ENCODE data around the gene ALPG. TPM values are rescaled to one million over a fixed set of nuclear protein-coding genes. Genes with fewer than 3 reads are reported as not detected.
"Not testable (repeated sequence)": the region's sequence is repeated elsewhere in the genome, so short reads cannot be mapped to it uniquely, and the experiment has no call there.

Gene ALPG
- total RNA-seq, 1 experiment from 2014 or later, result not detected

- DNase-seq (ENCODE audit: low read depth), result no peak
Measured at GRCh38 chr2:232418466-232419244, 12.0 kb downstream of the ALPG start.

DNA sequence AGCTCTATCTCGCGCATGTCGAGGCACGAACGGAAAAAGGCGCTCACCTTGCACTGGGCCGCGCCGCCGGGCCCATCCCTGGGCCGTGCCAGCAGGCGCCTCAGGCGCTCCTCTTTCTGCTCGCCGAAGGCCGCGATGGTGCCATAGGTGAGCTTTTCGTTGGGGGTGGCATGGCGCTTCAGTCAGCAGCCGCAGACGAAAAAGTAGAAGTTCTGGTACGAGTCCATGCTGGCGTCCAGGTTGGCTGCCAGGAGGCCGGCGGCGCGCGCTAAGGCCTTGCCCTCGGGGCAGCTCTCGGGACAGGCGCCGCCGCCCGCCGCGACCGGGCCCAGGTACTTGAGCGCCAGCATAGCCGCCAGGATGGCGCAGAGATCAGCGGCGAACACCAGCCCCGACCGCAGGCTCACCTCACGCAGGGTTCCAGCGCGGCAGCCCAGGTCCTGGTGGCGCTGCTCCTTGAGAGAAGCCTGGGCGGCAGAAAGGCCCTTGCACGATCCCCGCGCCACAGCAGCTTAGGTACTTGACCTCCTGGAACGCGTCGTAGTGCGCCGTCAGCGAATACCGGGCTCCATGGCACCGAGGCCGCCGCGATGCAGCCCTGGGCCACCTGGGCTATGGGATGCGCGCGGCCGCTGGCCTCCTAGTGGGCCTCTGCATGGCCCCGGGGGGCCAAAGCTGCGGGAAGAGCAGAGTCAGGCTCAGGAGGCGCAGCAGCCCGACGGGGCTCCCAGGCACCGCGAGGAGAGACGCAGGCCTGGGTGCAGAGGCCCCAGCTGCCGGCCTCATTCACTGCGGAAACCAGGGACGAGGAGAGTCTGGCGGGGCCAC, 12.8 kb downstream of the ALPG start:
- DNase-seq (ENCODE audit: low read depth), result no peak

- DNase-seq (ENCODE audit: low read depth), result no peak
Measured at GRCh38 chr2:232420073-232420454, 13.4 kb downstream of the ALPG start.

GRCh38 chr2:232420463-232421188, 14.0 kb downstream of the ALPG start:
- no peak for DNase-seq (ENCODE audit: low read depth)

- DNase-seq (ENCODE audit: low read depth), result no peak
Measured at GRCh38 chr2:232421189-232421785, 14.6 kb downstream of the ALPG start.

GRCh38 chr2:232422051-232422450, 15.4 kb downstream of the ALPG start:
- DNase-seq (ENCODE audit: low read depth), result no peak

DNA sequence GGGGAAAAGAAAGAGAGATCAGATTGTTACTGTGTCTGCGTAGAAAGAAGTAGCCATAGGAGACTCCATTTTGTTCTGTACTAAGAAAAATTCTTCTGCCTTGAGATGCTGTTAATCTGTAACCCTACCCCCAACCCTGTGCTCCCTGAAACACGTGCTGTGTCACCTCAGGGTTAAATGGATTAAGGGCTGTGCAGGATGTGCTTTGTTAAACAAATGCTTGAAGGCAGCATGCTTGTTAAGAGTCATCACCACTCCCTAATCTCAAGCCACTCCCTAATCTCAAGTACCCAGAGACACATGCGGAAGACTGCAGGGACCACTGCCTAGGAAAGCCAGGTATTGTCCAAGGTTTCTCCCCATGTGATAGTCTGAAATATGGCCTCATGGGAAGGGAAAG, 16.4 kb downstream of the ALPG start:
- DNase-seq (ENCODE audit: low read depth), result not testable (repeated sequence)

GRCh38 chr2:232423407-232423806, 16.8 kb downstream of the ALPG start:
- DNase-seq (ENCODE audit: low read depth), result not testable (repeated sequence)

GRCh38 chr2:232431705-232432590, 25.3 kb downstream of the ALPG start:
- DNase-seq (ENCODE audit: low read depth), result no peak

GRCh38 chr2:232432598-232433184, 26.0 kb downstream of the ALPG start:
- DNase-seq (ENCODE audit: low read depth), result no peak

GRCh38 chr2:232433622-232434021, 27.0 kb downstream of the ALPG start:
- not testable (repeated sequence) for DNase-seq (ENCODE audit: low read depth)

DNA sequence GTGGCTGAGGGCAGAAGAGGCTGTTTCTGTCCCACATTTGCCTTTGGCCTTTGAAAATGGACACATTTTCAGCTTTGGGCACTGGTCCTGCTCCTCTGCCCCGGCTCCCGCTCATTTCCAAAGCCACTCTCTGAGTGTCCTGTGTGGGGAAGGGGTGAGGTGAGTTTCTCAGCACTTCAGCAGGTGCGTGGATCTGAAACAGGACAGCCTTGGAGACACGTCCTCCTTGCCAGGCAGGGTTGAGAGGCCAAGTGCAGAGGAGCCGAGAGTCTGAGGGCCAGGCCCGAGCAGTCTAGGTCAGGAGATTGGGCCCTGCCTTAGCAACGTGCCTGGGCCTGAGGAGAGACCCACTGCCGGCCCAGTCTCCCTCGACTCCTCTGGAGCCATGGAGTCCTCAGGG, 27.4 kb downstream of the ALPG start:
- no peak for DNase-seq (ENCODE audit: low read depth)

DNA sequence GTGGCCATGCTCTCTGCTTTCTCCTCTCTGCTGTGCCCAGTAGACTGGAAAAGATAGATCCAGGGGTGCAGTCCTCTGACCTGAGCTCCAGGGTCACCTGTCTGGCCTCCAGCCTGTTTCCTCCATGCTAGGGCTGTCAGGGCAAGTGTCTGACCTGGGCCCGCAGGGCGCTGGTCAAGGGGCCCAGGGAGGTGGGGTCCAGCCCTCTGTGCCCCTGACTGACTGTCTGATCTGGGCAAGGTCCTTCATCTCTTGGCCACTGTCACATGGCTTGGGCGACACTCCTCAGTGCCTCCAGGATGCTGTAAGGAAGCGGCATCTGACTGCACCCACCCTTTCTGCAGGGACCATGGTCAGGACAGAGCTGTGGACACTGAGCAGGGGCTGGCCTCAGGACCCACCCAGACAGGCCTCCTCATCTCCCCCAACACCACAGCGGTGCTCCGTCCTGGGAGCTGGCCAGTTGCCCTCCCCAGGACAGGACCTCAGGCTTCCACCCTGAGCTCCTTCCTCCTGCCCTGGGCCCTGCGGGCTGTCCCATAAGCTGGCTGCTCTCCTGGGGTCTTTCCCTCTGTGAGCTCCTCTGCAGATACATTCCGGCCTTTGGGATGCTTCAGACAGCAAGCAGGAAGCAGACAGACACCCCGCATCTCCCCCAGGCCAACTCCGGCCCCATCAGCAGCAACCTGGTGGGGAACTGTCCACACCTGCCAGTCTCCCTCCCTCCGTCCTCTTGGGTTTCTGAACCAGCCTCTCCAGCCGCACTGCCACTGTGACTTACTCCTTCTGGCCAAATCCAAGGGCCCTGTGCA, 28.1 kb downstream of the ALPG start:
- no peak for DNase-seq (ENCODE audit: low read depth)

DNA sequence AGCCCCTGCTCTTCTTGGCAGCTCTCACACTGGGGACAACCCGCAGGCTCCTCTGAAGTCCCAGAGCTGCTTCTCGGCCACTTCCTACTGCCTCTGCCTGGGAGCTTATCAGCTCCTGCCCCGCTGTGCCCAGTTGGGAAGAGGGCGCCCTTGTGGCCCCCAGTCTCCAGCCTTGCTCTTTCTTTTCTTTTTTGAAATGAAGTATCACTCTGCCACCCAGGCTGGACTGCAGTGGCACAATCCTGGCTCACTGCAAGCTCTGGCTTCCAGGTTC, 28.7 kb downstream of the ALPG start:
- DNase-seq (ENCODE audit: low read depth), result no peak

DNA sequence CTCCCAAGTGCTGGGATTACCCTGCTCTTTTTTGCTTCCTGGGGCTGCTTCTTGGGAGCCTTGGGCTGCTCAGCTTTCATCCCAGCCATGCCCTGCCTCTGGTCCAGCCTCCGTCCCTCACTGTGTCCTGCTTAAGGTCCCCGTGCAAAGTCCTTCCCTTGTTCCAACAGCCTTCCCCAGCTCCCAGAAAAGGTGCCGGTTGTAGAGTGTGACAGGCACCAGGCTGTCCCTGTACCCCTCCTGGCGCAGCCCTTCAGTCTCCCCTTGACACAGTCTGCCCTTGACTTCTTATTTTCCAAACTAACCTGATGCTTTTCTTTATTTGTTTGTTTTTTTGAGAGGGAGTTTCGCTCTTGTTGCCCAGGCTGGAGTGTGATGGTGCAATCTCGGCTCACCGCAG, 29.2 kb downstream of the ALPG start:
- no peak for DNase-seq (ENCODE audit: low read depth)

DNA sequence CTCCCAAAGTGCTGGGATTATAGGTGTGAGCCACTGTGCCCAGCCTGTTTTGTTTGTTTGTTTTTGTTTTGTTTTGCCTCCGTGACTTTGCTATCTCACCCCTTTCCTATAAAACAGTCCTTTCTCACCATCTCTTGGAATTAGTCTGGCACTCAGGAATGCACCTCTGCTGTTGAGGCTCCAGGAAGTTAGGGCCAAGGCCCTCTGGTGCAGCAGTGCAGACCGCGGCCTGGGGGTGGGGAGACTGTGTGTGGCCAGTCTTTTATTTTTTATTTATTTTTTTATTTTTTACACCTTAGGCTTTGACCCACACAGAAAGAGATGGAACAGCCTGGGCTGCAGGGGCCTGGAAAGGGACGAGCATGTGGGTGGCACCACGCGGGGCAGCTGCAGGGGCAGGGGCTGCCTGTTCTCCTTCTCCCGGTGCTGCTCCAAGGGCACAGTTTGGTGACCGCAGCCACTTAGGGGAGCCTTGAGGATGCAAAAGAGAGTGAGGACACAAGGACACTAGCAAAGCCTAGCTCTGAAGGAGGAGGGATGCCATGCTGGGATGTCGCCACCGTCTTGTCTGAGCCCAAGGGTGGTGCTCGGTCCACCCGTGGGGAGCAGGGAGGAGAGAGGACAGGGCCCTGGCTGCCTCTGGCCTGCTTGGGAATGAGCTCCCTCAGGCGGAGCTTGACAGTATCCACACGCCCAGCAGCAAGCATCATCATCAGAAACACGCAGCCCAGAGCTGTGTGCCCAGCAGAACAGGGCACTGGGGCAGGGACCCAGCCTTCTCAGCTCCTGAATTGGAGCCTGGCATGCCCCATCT, 29.9 kb downstream of the ALPG start:
- DNase-seq (ENCODE audit: low read depth), result no peak

GRCh38 chr2:232437195-232437571, 30.5 kb downstream of the ALPG start:
- DNase-seq (ENCODE audit: low read depth), result no peak

- no peak for DNase-seq (ENCODE audit: low read depth)
Measured at GRCh38 chr2:232438091-232438490, 31.4 kb downstream of the ALPG start.
